OCI-LY1 (cell line): ENCODE results near the gene NPM3.

Experiments
- H2AFZ ChIP-seq: fragments of 200-600 bp; sonication (generic), shearing (Covaris generic); 2 replicates; pipeline ENCODE4 v1.6.0; 2014; ENCODE audit warnings: antibody characterized with exemption, mild to moderate bottlenecking, low read length
- H3F3A ChIP-seq: fragments of 200-600 bp; sonication (generic), shearing (Covaris generic); 2 replicates; pipeline ENCODE4 v1.6.0; 2014; ENCODE audit warnings: mild to moderate bottlenecking, antibody characterized with exemption, low read length, moderate library complexity; ENCODE audit not compliant: insufficient read depth
- H3K27ac ChIP-seq: fragments of 200-600 bp; sonication (generic); 2 replicates; pipeline ENCODE4 v1.5.1; 2014; ENCODE audit warnings: low read length, mixed run types, mild to moderate bottlenecking, low read depth; ENCODE audit not compliant: poor library complexity, severe bottlenecking
- H3K27me3 ChIP-seq: fragments of 200-600 bp; sonication (generic); 2 replicates; pipeline ENCODE4 v1.6.0; 2014; ENCODE audit warnings: antibody characterized with exemption, mild to moderate bottlenecking, low read length, moderate library complexity; ENCODE audit not compliant: insufficient read depth
- H3K36me3 ChIP-seq: fragments of 200-600 bp; sonication (generic); 2 replicates; pipeline ENCODE4 v1.6.1; 2014; ENCODE audit warnings: mild to moderate bottlenecking, antibody characterized with exemption, low read length, moderate library complexity, mixed read lengths; ENCODE audit not compliant: insufficient read depth
- H3K4me1 ChIP-seq: fragments of 200-600 bp; sonication (generic); 2 replicates; pipeline ENCODE4 v1.5.1; 2014; ENCODE audit warnings: mild to moderate bottlenecking, low read length, moderate library complexity; ENCODE audit not compliant: insufficient read depth, severe bottlenecking
- H3K4me2 ChIP-seq: fragments of 200-600 bp; sonication (generic), shearing (Covaris generic); 2 replicates; pipeline ENCODE4 v1.6.1; 2014; ENCODE audit warnings: low read length
- H3K4me3 ChIP-seq: fragments of 200-600 bp; sonication (generic); 2 replicates; pipeline ENCODE4 v1.5.1; 2014; ENCODE audit warnings: low read length, low read depth, mild to moderate bottlenecking, mixed read lengths; ENCODE audit not compliant: poor library complexity, severe bottlenecking
- H3K79me2 ChIP-seq: fragments of 200-600 bp; shearing (Covaris generic); 2 replicates; pipeline ENCODE4 v1.6.1; 2016; ENCODE audit warnings: mixed run types, low read length, mixed read lengths; ENCODE audit not compliant: insufficient read depth
- H3K9ac ChIP-seq: fragments of 200-600 bp; sonication (generic), shearing (Covaris generic); 2 replicates; pipeline ENCODE4 v1.6.1; 2014; ENCODE audit warnings: mild to moderate bottlenecking, low read length, mixed read lengths
- H3K9me2 ChIP-seq: fragments of 200-600 bp; sonication (generic), shearing (Covaris generic); 2 replicates; pipeline ENCODE4 v1.6.1; 2014; ENCODE audit warnings: low read depth, mild to moderate bottlenecking, low read length, mixed read lengths
- H3K9me3 ChIP-seq: fragments of 200-600 bp; shearing (Covaris generic); 2 replicates; pipeline ENCODE4 v1.6.1; 2014; ENCODE audit warnings: low read length, mixed read lengths
- H4K20me1 ChIP-seq: fragments of 200-600 bp; sonication (generic), shearing (Covaris generic); 2 replicates; pipeline ENCODE4 v1.6.0; 2016; ENCODE audit warnings: mild to moderate bottlenecking, low read length; ENCODE audit not compliant: insufficient read depth
- EZH2 ChIP-seq: fragments of 200-600 bp; sonication (generic), shearing (Covaris generic); IDR thresholded peaks from 2 replicates; pipeline ENCODE4 v1.8.0; 2017; ENCODE audit warnings: borderline replicate concordance, mixed run types, mild to moderate bottlenecking, antibody characterized with exemption, low read length, moderate library complexity, mixed read lengths
- TF ChIP-seq, protein P1 (sequence below): fragments of 200-600 bp; sonication (generic), shearing (Covaris generic); IDR thresholded peaks from 2 replicates; pipeline ENCODE4 v1.5.1; 2017; ENCODE audit warnings: mild to moderate bottlenecking, antibody characterized with exemption, low read length, moderate library complexity, mixed read lengths

Gene NPM3

GRCh38 chr10:101763141-101763846 lies 20.0 kb downstream of the NPM3 start:
- TF ChIP-seq, protein P1, sequence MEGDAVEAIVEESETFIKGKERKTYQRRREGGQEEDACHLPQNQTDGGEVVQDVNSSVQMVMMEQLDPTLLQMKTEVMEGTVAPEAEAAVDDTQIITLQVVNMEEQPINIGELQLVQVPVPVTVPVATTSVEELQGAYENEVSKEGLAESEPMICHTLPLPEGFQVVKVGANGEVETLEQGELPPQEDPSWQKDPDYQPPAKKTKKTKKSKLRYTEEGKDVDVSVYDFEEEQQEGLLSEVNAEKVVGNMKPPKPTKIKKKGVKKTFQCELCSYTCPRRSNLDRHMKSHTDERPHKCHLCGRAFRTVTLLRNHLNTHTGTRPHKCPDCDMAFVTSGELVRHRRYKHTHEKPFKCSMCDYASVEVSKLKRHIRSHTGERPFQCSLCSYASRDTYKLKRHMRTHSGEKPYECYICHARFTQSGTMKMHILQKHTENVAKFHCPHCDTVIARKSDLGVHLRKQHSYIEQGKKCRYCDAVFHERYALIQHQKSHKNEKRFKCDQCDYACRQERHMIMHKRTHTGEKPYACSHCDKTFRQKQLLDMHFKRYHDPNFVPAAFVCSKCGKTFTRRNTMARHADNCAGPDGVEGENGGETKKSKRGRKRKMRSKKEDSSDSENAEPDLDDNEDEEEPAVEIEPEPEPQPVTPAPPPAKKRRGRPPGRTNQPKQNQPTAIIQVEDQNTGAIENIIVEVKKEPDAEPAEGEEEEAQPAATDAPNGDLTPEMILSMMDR: no peak
- no peak for TF ChIP-seq EZH2
- no peaks in the 10 kb centered on the region for H3K27me3 ChIP-seq
- no peaks in the 10 kb centered on the region for H3F3A ChIP-seq

DNA sequence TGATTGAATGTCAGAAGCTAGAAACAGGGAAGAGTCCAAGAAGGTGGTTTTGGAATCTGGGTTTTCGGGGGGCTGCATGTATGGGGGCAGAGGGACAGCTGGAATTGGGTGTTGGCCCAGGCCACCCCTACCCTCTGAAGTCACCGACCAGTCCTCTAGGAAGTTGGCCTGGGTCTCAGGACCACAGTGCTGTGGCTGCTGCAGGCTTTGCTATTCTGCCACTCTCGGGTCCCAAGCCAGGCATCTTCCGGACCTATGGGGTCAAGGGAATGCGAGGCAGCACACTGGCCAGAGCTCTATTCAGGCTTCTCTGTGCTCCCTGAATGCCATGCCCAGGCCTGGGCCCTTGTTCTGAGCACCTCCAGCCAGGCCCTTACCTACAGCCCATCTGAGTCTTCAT lies 20.5 kb downstream of the NPM3 start:
- H3K79me2 ChIP-seq: no peaks in the 10 kb centered on the region
- no peaks in the 10 kb centered on the region for H3F3A ChIP-seq
- no peak overlapping the region for H3K9ac ChIP-seq
- TF ChIP-seq, protein P1: no peak
- no peak for TF ChIP-seq EZH2
- H3K9me2 ChIP-seq: no peaks in the 10 kb centered on the region
- no peak overlapping the region for H2AFZ ChIP-seq
- no peak overlapping the region for H3K4me3 ChIP-seq
- no peaks in the 10 kb centered on the region for H3K9me3 ChIP-seq
- no peak overlapping the region for H3K4me2 ChIP-seq
- no peak overlapping the region for H3K27ac ChIP-seq
- no peaks in the 10 kb centered on the region for H3K27me3 ChIP-seq
- H3K4me1 ChIP-seq: no peaks in the 10 kb centered on the region
- no peaks in the 10 kb centered on the region for H3K36me3 ChIP-seq
- H4K20me1 ChIP-seq: no peaks in the 10 kb centered on the region

More at GRCh38 chr10:101763141-101763846, 20.0 kb downstream of the NPM3 start:
- Histone ChIP-seq H3K79me2 (no peaks in the 10 kb centered on the region), H4K20me1 (no peaks in the 10 kb centered on the region), H3K9me2 (no peaks in the 10 kb centered on the region), H3K4me1 (no peaks in the 10 kb centered on the region), H3K36me3 (no peaks in the 10 kb centered on the region), H3K4me2 (no peak overlapping the region), H2AFZ (no peak overlapping the region), H3K27ac (no peak overlapping the region), H3K9me3 (no peaks in the 10 kb centered on the region), H3K9ac (no peak overlapping the region), H3K4me3 (no peak overlapping the region)

- H3K9me3 ChIP-seq: no peaks in the 10 kb centered on the region
- no peaks in the 10 kb centered on the region for H3K4me1 ChIP-seq
- H3K27me3 ChIP-seq: no peaks in the 10 kb centered on the region
- no peaks in the 10 kb centered on the region for H3K36me3 ChIP-seq
- H3K9me2 ChIP-seq: no peaks in the 10 kb centered on the region
- H2AFZ ChIP-seq: no peak overlapping the region
- TF ChIP-seq, protein P1: no peak
- TF ChIP-seq EZH2: no peak
- no peaks in the 10 kb centered on the region for H3F3A ChIP-seq
- H3K9ac ChIP-seq: no peak overlapping the region
- no peaks in the 10 kb centered on the region for H4K20me1 ChIP-seq
- no peak overlapping the region for H3K4me2 ChIP-seq
- H3K4me3 ChIP-seq: no peak overlapping the region
- no peak overlapping the region for H3K27ac ChIP-seq
- no peaks in the 10 kb centered on the region for H3K79me2 ChIP-seq
Measured at GRCh38 chr10:101761226-101761625, 22.0 kb downstream of the NPM3 start.
